GM21717 (cell line): Measurements from ENCODE around the gene UQCRFS1.

Source experiments
- ATAC-seq: cut with Tn5 transposase; IDR thresholded peaks from one replicate; pipeline ENCODE4 v1.9.1; 2021; ENCODE audit warnings: mild to moderate bottlenecking, moderate library complexity; ENCODE audit not compliant: unreplicated experiment

UQCRFS1 gene

GRCh38 chr19:29170554-29170953 is 42.4 kb downstream of the UQCRFS1 start:
- ATAC-seq, result no peak

GRCh38 chr19:29162694-29163093 is 50.3 kb downstream of the UQCRFS1 start:
- ATAC-seq, result no peak

DNA sequence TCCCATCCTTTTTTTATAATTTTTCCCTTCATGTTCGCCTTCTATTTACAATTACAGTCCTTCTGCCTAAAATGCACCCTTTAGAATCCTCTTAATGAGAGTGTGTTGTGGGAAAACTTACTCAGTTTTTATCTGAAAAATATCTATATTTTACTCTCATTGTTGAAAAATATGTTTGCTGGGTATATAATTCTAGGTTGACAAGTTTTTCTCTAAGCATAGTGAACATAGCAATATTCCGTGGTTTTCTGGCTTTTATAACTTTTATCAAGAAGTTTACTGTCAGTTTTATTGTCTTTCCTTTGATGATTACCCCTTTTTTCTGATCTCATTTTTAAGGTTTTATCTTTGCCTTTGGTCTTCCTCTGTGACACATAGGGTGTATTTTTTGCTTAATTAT is 57.3 kb downstream of the UQCRFS1 start:
- ATAC-seq, result no peak
